Right lobe of liver (tissue), 4 donors: ENCODE results near the gene SLC9A7.
"Not testable (repeated sequence)": the region's sequence is repeated elsewhere in the genome, so short reads cannot be mapped to it uniquely, and the experiment has no call there.

Source experiments
- CTCF ChIP-seq, 4 donors: fragments of 200-600 bp in 3 of 4; fragments of 450-650 bp in 1 of 4; IDR thresholded peaks; one replicate each; pipeline versions ENCODE4 v1.5.1 to v1.8.0; 2016 to 2022; ENCODE audit warnings: antibody characterized with exemption in 4 of 4, mild to moderate bottlenecking in 2 of 4
- POLR2A ChIP-seq: fragments of 450-650 bp; IDR thresholded peaks from one replicate; pipeline ENCODE4 v1.6.1; 2017; ENCODE audit warnings: antibody characterized with exemption, mild to moderate bottlenecking
- donor health status: DM: no; HTN: no; CAD: no.
- donor health status: DM: no; HTN: no; CAD: no.
- donor health status: DM: no; HTN: yes; CAD: no.

GRCh38 chrX:46723569-46723927, 35.4 kb downstream of the SLC9A7 start:
- TF ChIP-seq CTCF (IDR thresholded peaks at IDR 0.05); POLR2A: not testable (repeated sequence)
